GM10248 (cell line): ENCODE results near the gene ZBTB14.

Source experiments
- CTCF ChIA-PET: fragments of 300-600 bp; sonication (Branson Sonifier 250); formaldehyde crosslinking; extraction: SDS; loops from one replicate; lab custom pipeline; 2021; ENCODE audit warnings: antibody characterized with exemption; lab: Yijun Ruan, JAX
- POLR2A ChIA-PET: fragments of 350-650 bp; sonication (Branson Sonifier 250); formaldehyde crosslinking; extraction: SDS; loops from one replicate; lab custom pipeline; 2020; ENCODE audit warnings: antibody characterized with exemption; lab: Yijun Ruan, JAX
- DNase-seq: peaks from one replicate; pipeline ENCODE4 v3.0.0; 2012; ENCODE audit errors: extremely low spot score
- TF ChIP-seq, protein P1 (sequence below): IDR thresholded peaks from 2 replicates; pipeline ENCODE4 v1.5.1; 2012; ENCODE audit warnings: mild to moderate bottlenecking, low read depth; ENCODE audit errors: extremely low read depth, missing control alignments, control extremely low read depth

The ZBTB14 gene

GRCh38 chr18:5311301-5311989 lies 15.9 kb upstream of the ZBTB14 start:
- CTCF ChIA-PET = interaction anchor here (1.0 kb wide), 1 partner anchor 8 kb away, joined by 3 read pairs; no protein-coding TSS in a partner anchor
- POLR2A ChIA-PET = no interaction called here

DNA sequence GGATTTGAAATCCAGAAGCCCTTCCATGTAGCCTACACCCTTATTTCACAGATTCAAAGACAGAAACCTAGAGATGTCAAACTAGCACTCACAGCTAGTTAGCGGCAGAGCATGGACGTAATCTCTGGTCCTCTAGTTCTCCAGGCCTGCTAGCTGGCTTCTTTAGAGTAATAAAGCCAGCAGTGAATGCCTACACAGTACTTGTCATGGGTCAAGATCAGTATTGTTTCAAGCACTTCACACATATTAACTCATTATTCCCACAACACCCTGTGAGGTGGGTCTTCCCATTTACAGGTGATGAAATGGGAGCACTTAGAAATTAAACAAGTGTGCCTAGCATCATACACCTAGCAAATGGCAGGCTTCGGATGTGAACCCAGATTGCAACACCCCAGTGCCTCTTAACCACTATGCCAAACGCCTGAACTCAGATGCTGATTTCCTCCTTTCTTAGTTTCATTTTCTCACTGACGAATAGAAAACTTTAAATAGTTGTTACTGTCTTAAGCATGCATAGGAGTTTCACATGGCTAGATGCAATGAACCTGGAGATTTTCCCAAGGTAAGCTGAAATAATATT lies 14.5 kb upstream of the ZBTB14 start:
- POLR2A ChIA-PET = no interaction called here
- CTCF ChIA-PET = no interaction called here
- TF ChIP-seq, protein P1, sequence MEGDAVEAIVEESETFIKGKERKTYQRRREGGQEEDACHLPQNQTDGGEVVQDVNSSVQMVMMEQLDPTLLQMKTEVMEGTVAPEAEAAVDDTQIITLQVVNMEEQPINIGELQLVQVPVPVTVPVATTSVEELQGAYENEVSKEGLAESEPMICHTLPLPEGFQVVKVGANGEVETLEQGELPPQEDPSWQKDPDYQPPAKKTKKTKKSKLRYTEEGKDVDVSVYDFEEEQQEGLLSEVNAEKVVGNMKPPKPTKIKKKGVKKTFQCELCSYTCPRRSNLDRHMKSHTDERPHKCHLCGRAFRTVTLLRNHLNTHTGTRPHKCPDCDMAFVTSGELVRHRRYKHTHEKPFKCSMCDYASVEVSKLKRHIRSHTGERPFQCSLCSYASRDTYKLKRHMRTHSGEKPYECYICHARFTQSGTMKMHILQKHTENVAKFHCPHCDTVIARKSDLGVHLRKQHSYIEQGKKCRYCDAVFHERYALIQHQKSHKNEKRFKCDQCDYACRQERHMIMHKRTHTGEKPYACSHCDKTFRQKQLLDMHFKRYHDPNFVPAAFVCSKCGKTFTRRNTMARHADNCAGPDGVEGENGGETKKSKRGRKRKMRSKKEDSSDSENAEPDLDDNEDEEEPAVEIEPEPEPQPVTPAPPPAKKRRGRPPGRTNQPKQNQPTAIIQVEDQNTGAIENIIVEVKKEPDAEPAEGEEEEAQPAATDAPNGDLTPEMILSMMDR = no peak
- peak; percentile 22 for DNase-seq

More at GRCh38 chr18:5311301-5311989, 15.9 kb upstream of the ZBTB14 start:
- no peak for DNase-seq
- TF ChIP-seq, protein P1 = no peak

GRCh38 chr18:5305835-5306234 lies 10.3 kb upstream of the ZBTB14 start:
- CTCF ChIA-PET = no interaction called here
- POLR2A ChIA-PET = no interaction called here
- TF ChIP-seq, protein P1 = no peak
- DNase-seq = no peak

GRCh38 chr18:5304232-5304631 lies 8.7 kb upstream of the ZBTB14 start:
- TF ChIP-seq, protein P1 = no peak
- DNase-seq = no peak
- POLR2A ChIA-PET = no interaction called here
- CTCF ChIA-PET = interaction anchor here (1.3 to 1.5 kb wide), 3 partner anchors 8 to 10 kb away, joined by 3 to 10 read pairs (median 3); partner anchors contain the start of gene ZBTB14

DNA sequence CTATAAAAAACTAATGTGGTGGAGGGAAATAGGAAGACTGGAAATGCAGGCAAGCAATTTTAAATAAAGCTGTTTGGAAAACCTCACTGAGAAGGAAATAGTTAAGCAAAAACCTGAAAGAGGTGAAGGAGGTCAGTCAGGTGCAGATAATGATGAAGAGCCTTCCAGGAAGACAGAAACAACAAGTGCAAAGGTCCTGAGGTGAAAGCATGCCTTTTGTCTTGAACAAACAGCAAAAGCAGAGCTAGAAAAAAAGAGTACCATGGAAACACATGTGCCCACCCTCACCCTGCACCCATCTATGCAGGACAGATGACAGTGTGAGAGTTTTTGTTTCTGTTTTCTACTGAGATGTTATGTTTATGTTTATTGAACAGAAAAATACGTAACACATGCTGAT lies 8.1 kb upstream of the ZBTB14 start:
- ChIA-PET CTCF (interaction anchor here (1.3 to 1.5 kb wide), 3 partner anchors 8 to 10 kb away, joined by 3 to 10 read pairs (median 3); partner anchors contain the start of gene ZBTB14), POLR2A (no interaction called here)
- no peak for DNase-seq
- TF ChIP-seq, protein P1 = no peak

DNA sequence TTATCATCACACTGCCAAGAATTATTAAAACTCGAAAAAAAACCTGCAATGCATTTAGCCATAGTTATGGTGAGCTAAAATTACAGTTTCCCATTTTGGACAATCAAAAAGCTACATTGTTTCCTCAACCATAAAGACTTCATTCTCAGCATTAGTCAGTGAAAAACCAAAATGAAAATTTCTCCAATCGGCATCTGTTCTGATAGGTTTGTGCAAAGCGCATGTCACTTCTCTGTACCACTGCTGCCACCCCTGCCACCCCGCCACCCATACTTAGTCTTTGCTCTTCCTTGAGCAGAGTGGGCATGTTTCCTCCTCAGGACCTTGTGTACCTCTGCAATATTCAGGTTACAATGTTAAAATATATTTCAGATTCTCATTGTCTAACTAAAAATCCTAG lies 7.1 kb upstream of the ZBTB14 start:
- DNase-seq = no peak
- TF ChIP-seq, protein P1 = no peak
- CTCF ChIA-PET = interaction anchor here (1.3 to 2.0 kb wide), 4 partner anchors 9 to 65 kb away, joined by 3 to 8 read pairs (median 4); no protein-coding TSS in a partner anchor
- POLR2A ChIA-PET = no interaction called here
